CD4-positive, alpha-beta memory T cell (primary cell): ENCODE results near the gene ASCC3. TPM values are rescaled to one million over a fixed set of nuclear protein-coding genes. Genes with fewer than 3 reads are reported as not detected.
A peak's percentile ranks its signal among the peaks of the same experiment; 100 is the strongest.

Experiments used
- CTCF ChIA-PET: fragments of 350-600 bp; sonication (Branson Sonifier 250); formaldehyde crosslinking; loops from one replicate; lab custom pipeline; 2021; ENCODE audit warnings: inconsistent platforms; ENCODE audit not compliant: partially characterized antibody; lab: Charles Lee
- POLR2A ChIA-PET: fragments of 350-600 bp; sonication (Branson Sonifier 250); formaldehyde crosslinking; loops from one replicate; lab custom pipeline; 2021; ENCODE audit not compliant: partially characterized antibody; lab: Charles Lee
- DNase-seq, 5 donors: peaks; one replicate each; pipeline versions ENCODE4 v3.0.0 to v3.0.0-alpha.2; 2020 to 2022; ENCODE audit warnings: mixed read lengths in 1 of 5
- H3K27ac ChIP-seq: one replicate; pipeline ENCODE4 v1.7.0; 2013; ENCODE audit warnings: low read depth, low read length
- H3K27me3 ChIP-seq: 2 replicates; pipeline ENCODE4 v1.7.0; 2013; ENCODE audit warnings: mild to moderate bottlenecking, low read length, moderate library complexity; ENCODE audit not compliant: insufficient read depth
- H3K36me3 ChIP-seq: 2 replicates; pipeline ENCODE4 v1.7.0; 2013; ENCODE audit warnings: mild to moderate bottlenecking, low read length, moderate library complexity; ENCODE audit not compliant: insufficient read depth
- H3K4me1 ChIP-seq: 2 replicates; pipeline ENCODE4 v1.7.0; 2013; ENCODE audit warnings: mild to moderate bottlenecking, low read length, moderate library complexity; ENCODE audit not compliant: insufficient read depth
- H3K4me3 ChIP-seq, 2 donors: one replicate each; pipeline ENCODE4 v1.7.0; 2013; ENCODE audit warnings: low read length in 2 of 2, mild to moderate bottlenecking in 1 of 2
- H3K9me3 ChIP-seq, 2 donors: one replicate each; pipeline ENCODE4 v1.7.0; 2013; ENCODE audit warnings: low read length in 2 of 2, control low read depth in 1 of 2; ENCODE audit not compliant: control insufficient read depth in 1 of 2
- H3K27ac Mint-ChIP-seq, 7 donors: one replicate each; pipeline ENCODE4 v1.8.0; 2020 to 2021; ENCODE audit warnings: mixed read lengths in 7 of 7, mild to moderate bottlenecking in 6 of 7, inconsistent platforms in 3 of 7, moderate library complexity in 3 of 7
- H3K27me3 Mint-ChIP-seq, 2 donors: one replicate each; pipeline ENCODE4 v1.8.0; 2020 to 2021; ENCODE audit warnings: mixed read lengths in 2 of 2
- H3K36me3 Mint-ChIP-seq, 2 donors: one replicate each; pipeline ENCODE4 v1.8.0; 2020 to 2021; ENCODE audit warnings: mixed read lengths in 2 of 2, inconsistent platforms in 1 of 2, mild to moderate bottlenecking in 1 of 2
- H3K4me1 Mint-ChIP-seq, 4 donors: one replicate each; pipeline ENCODE4 v1.8.0; 2020 to 2021; ENCODE audit warnings: mixed read lengths in 4 of 4, mild to moderate bottlenecking in 1 of 4
- H3K4me3 Mint-ChIP-seq, 8 donors: one replicate each; pipeline ENCODE4 v1.8.0; 2020 to 2021; ENCODE audit warnings: mixed read lengths in 8 of 8, mild to moderate bottlenecking in 7 of 8, moderate library complexity in 6 of 8, inconsistent platforms in 3 of 8
- H3K9me3 Mint-ChIP-seq, 8 donors: one replicate each; pipeline ENCODE4 v1.8.0; 2020 to 2021; ENCODE audit warnings: mixed read lengths in 8 of 8, mild to moderate bottlenecking in 5 of 8, inconsistent platforms in 3 of 8, moderate library complexity in 1 of 8
- intact Hi-C: fragments of 100-400 bp; cut with micrococcal nuclease; formaldehyde crosslinking; loops from one replicate; pipeline ENCODE4 v1.15.1; 2023
- polyA plus RNA-seq, 2 donors: library from polyadenylated mRNA; unstranded; fragments of 300-500 nt; fragmentation: Illumina TruSeq; gene quantifications; one replicate each; pipeline ENCODE4 v1.2.3, GENCODE V29; 2021
- total RNA-seq, 2 experiments: library from RNA; stranded (reverse); gene quantifications; one replicate each; pipeline ENCODE4 v1.2.3, GENCODE V29; 2021

The ASCC3 gene
- total and polyA plus RNA-seq, 4 experiments from 2014 or later, result 13.0 to 57.9 (median 43.1) TPM

GRCh38 chr6:100730001-100730980 is 150.8 kb downstream of the ASCC3 start:
- Histone ChIP-seq H3K36me3 (no peaks in the 10 kb centered on the region), H3K27ac (no peak overlapping the region), H3K4me1 (no peaks in the 10 kb centered on the region), H3K9me3 (no peaks in the 10 kb centered on the region), H3K27me3 (no peaks in the 10 kb centered on the region), H3K4me3 (no peak overlapping the region)
- no peaks in the 10 kb centered on the region for H3K27me3 Mint-ChIP-seq
- intact Hi-C loops, result no loop called here
- no peaks in the 10 kb centered on the region for H3K9me3 Mint-ChIP-seq
- H3K27ac Mint-ChIP-seq, result no peak overlapping the region
- no peak overlapping the region for H3K4me3 Mint-ChIP-seq
- peaks cover 7% of the 10 kb centered on the region in 2 donors for H3K36me3 Mint-ChIP-seq
- no peak for DNase-seq
- POLR2A ChIA-PET, result no interaction called here
- CTCF ChIA-PET, result interaction anchor here (1.6 kb wide), 1 partner anchor 11 kb away, joined by 6 read pairs; no protein-coding TSS in a partner anchor
- peaks cover 0 to 5% (median 2%) of the 10 kb centered on the region in 4 donors for H3K4me1 Mint-ChIP-seq

GRCh38 chr6:100726666-100727065 is 154.5 kb downstream of the ASCC3 start:
- Mint-ChIP-seq H3K27me3 (no peaks in the 10 kb centered on the region), H3K4me1 (peaks cover 3 to 7% (median 5%) of the 10 kb centered on the region in 4 donors), H3K36me3 (peaks cover 17 to 27% of the 10 kb centered on the region in 2 donors), H3K4me3 (no peak overlapping the region), H3K27ac (no peak overlapping the region), H3K9me3 (peaks cover 0 to 1% (median 0%) of the 10 kb centered on the region in 8 donors)
- DNase-seq, result no peak
- ChIA-PET CTCF (no interaction called here), POLR2A (no interaction called here)
- no peak overlapping the region for H3K4me3 ChIP-seq
- intact Hi-C loops, result no loop called here
- H3K36me3 ChIP-seq, result no peaks in the 10 kb centered on the region
- H3K27ac ChIP-seq, result no peak overlapping the region
- no peaks in the 10 kb centered on the region for H3K4me1 ChIP-seq
- no peaks in the 10 kb centered on the region for H3K9me3 ChIP-seq
- H3K27me3 ChIP-seq, result no peaks in the 10 kb centered on the region

- intact Hi-C loops, result loop anchor here (5.0 kb wide), 2 partner anchors 607 to 857 kb away; no protein-coding TSS in a partner anchor
- H3K36me3 ChIP-seq, result no peaks in the 10 kb centered on the region
- ChIA-PET POLR2A (no interaction called here), CTCF (no interaction called here)
- DNase-seq, result no peak
- Mint-ChIP-seq H3K9me3 (peaks cover 0 to 1% (median 0%) of the 10 kb centered on the region in 8 donors), H3K27ac (peak overlapping the region in 4 of 7 donors; percentile 3 to 60 (median 24)), H3K27me3 (no peaks in the 10 kb centered on the region), H3K36me3 (peaks cover 17 to 29% of the 10 kb centered on the region in 2 donors), H3K4me3 (no peak overlapping the region), H3K4me1 (peaks cover 13 to 15% (median 14%) of the 10 kb centered on the region in 4 donors)
- no peaks in the 10 kb centered on the region for H3K27me3 ChIP-seq
- H3K4me3 ChIP-seq, result no peak overlapping the region
- no peaks in the 10 kb centered on the region for H3K9me3 ChIP-seq
- no peak overlapping the region for H3K27ac ChIP-seq
- no peaks in the 10 kb centered on the region for H3K4me1 ChIP-seq
These were observed 156.4 kb downstream of the ASCC3 start for GRCh38 chr6:100724696-100725095.

GRCh38 chr6:100724222-100724621 is 156.9 kb downstream of the ASCC3 start:
- no peaks in the 10 kb centered on the region for H3K27me3 Mint-ChIP-seq
- intact Hi-C loops, result loop anchor here (5.0 kb wide), 2 partner anchors 607 to 857 kb away; no protein-coding TSS in a partner anchor

GRCh38 chr6:100721256-100721655 is 159.9 kb downstream of the ASCC3 start:
- ChIA-PET CTCF (interaction anchor here (1.5 kb wide), 1 partner anchor 194 kb away, joined by 3 read pairs; no protein-coding TSS in a partner anchor), POLR2A (interaction anchor here (0.7 kb wide), 1 partner anchor 13 kb away, joined by 3 read pairs; no protein-coding TSS in a partner anchor)
- no peaks in the 10 kb centered on the region for H3K27me3 Mint-ChIP-seq
- H3K4me1 ChIP-seq, result no peaks in the 10 kb centered on the region
- intact Hi-C loops, result loop anchor here (5.0 kb wide), 2 partner anchors 604 to 854 kb away; no protein-coding TSS in a partner anchor
- H3K27me3 ChIP-seq, result no peaks in the 10 kb centered on the region
- peaks cover 21 to 34% of the 10 kb centered on the region in 2 donors for H3K36me3 Mint-ChIP-seq
- DNase-seq, result no peak
- H3K4me3 ChIP-seq, result no peak overlapping the region
- H3K36me3 ChIP-seq, result no peaks in the 10 kb centered on the region
- H3K9me3 Mint-ChIP-seq, result peaks cover 0 to 1% (median 0%) of the 10 kb centered on the region in 8 donors
- peaks cover 9 to 15% (median 12%) of the 10 kb centered on the region in 4 donors for H3K4me1 Mint-ChIP-seq
- H3K9me3 ChIP-seq, result no peaks in the 10 kb centered on the region
- H3K27ac Mint-ChIP-seq, result peak overlapping the region in 4 of 7 donors; percentile 5 to 50 (median 32)
- H3K4me3 Mint-ChIP-seq, result no peak overlapping the region
- H3K27ac ChIP-seq, result no peak overlapping the region

More at GRCh38 chr6:100724222-100724621, 156.9 kb downstream of the ASCC3 start:
- no peak overlapping the region for H3K27ac ChIP-seq
- Mint-ChIP-seq H3K27ac (peak overlapping the region in 4 of 7 donors; percentile 3 to 65 (median 37)), H3K9me3 (peaks cover 0 to 1% (median 0%) of the 10 kb centered on the region in 8 donors), H3K36me3 (peaks cover 17 to 29% of the 10 kb centered on the region in 2 donors), H3K4me1 (peaks cover 13 to 15% (median 14%) of the 10 kb centered on the region in 4 donors), H3K4me3 (no peak overlapping the region)
- no peaks in the 10 kb centered on the region for H3K9me3 ChIP-seq
- CTCF ChIA-PET, result no interaction called here
- no peaks in the 10 kb centered on the region for H3K27me3 ChIP-seq
- POLR2A ChIA-PET, result no interaction called here
- DNase-seq, result no peak
- no peaks in the 10 kb centered on the region for H3K36me3 ChIP-seq
- no peaks in the 10 kb centered on the region for H3K4me1 ChIP-seq
- H3K4me3 ChIP-seq, result no peak overlapping the region

GRCh38 chr6:100719883-100720682 is 161.0 kb downstream of the ASCC3 start:
- Mint-ChIP-seq H3K4me1 (peaks cover 9 to 15% (median 12%) of the 10 kb centered on the region in 4 donors), H3K27me3 (no peaks in the 10 kb centered on the region), H3K4me3 (peak overlapping the region in 6 of 8 donors; percentile 0 to 69 (median 35)), H3K27ac (peak overlapping the region in 3 of 7 donors; percentile 5 to 24 (median 8)), H3K9me3 (peaks cover 0 to 1% (median 0%) of the 10 kb centered on the region in 8 donors), H3K36me3 (peaks cover 20 to 35% of the 10 kb centered on the region in 2 donors)
- H3K36me3 ChIP-seq, result no peaks in the 10 kb centered on the region
- H3K27me3 ChIP-seq, result no peaks in the 10 kb centered on the region
- no peak overlapping the region for H3K4me3 ChIP-seq
- ChIA-PET CTCF (interaction anchor here (0.7 to 1.5 kb wide), 8 partner anchors 10 to 720 kb away, joined by 3 to 6 read pairs (median 3); no protein-coding TSS in a partner anchor), POLR2A (no interaction called here)
- H3K4me1 ChIP-seq, result no peaks in the 10 kb centered on the region
- intact Hi-C loops, result loop anchor here (5.0 kb wide), 2 partner anchors 603 to 853 kb away; no protein-coding TSS in a partner anchor
- H3K9me3 ChIP-seq, result no peaks in the 10 kb centered on the region
- DNase-seq, result peak in 1 of 5 donors; percentile 2
- no peak overlapping the region for H3K27ac ChIP-seq
